ENCODE measurements around the gene CRTAC1. TPM values are rescaled to one million over a fixed set of nuclear protein-coding genes. Genes with fewer than 3 reads are reported as not detected.

The CRTAC1 gene
- total and polyA plus RNA-seq, 10 of the 15 experiments (the other 5 are each of a cell fraction or from before 2014, with no cell fraction given), result 0.10 TPM; not detected in 9

- TF ChIP-seq REST (IDR thresholded peaks at IDR 0.05; ENCODE audit: low read depth, low read length), result peak; percentile 75
- no peak for TF ChIP-seq CBX5 (IDR thresholded peaks at IDR 0.05; ENCODE audit: low read depth)
- in situ Hi-C loops (cut with MboI) (no loop called here), intact Hi-C loops (cut with micrococcal nuclease; ENCODE audit: unreplicated experiment) (no loop called here)
- CTCF ChIA-PET, result interaction anchor here (0.6 kb wide), 1 partner anchor 350 kb away, joined by 3 read pairs; no protein-coding TSS in a partner anchor
- no TSS peak for BruUV-seq (replicated peaks)
- Histone ChIP-seq H3K9me3 (replicated peaks; ENCODE audit: control insufficient read depth, insufficient read depth, low read length) (no peaks in the 10 kb centered on the region), H4K20me1 (ENCODE audit: control insufficient read depth, insufficient read depth) (no peaks in the 10 kb centered on the region), H3K27ac (ENCODE audit: control insufficient read depth, insufficient read depth) (no peak within 1 kb of the TSS), H3K27me3 (replicated peaks in 1 of 2; ENCODE audit: control insufficient read depth in 2 of 2, insufficient read depth in 2 of 2, low read length in 1 of 2) (peaks cover 1 to 9% of the 10 kb centered on the region in 2 experiments; a peak in 3 of 4 replicates), H3K4me1 (ENCODE audit: control insufficient read depth, insufficient read depth, low read length) (no peaks in the 10 kb centered on the region), H3K9ac (ENCODE audit: control insufficient read depth, insufficient read depth, low read length) (no peak within 1 kb of the TSS), H2AFZ (ENCODE audit: control insufficient read depth, low read depth, low read length) (peak within 1 kb of the TSS; percentile 44), H3K36me3 (ENCODE audit: control insufficient read depth in 2 of 2, insufficient read depth in 2 of 2, low read length in 1 of 2) (no peaks in the 10 kb centered on the region), H3K79me2 (ENCODE audit: control insufficient read depth, insufficient read depth, low read length) (no peaks in the 10 kb centered on the region), H3K4me2 (ENCODE audit: control insufficient read depth, insufficient read depth) (peak within 1 kb of the TSS; percentile 68; the same call in 1 of the 2 replicates), H3K4me3 (peak within 1 kb of the TSS; percentile 53; the same call in 1 of the 2 replicates)
- POLR2A ChIA-PET, result no interaction called here
- RAD21 ChIA-PET (ENCODE audit: unreplicated experiment), result no interaction called here
- 10% methylated on average over 35 of the region's 87 CpGs for WGBS (ENCODE audit: insufficient coverage, insufficient replicate concordance, low lambda C conversion rate, missing lambda C conversion rate)
- peak; percentile 78 for ATAC-seq
- no peak for DNase-seq (ENCODE audit: low read depth, low spot score)
- FAIRE-seq, result no peak
- SMC1A ChIA-PET (ENCODE audit: uncharacterized antibody, unreplicated experiment), result no interaction called here
These were observed 180.6 kb downstream of the CRTAC1 start, which contains the start of gene GOLGA7B for GRCh38 chr10:97849687-97850402. TSS of gene GOLGA7B (plus strand) at chr10:97849843. CDS start at chr10:97850304, 461 bp downstream.

Measured in GM12878 (cell line).